ENCODE results near the gene LRRC8D.
A peak's percentile ranks its signal among the peaks of the same experiment; 100 is the strongest.

The LRRC8D gene

DNA sequence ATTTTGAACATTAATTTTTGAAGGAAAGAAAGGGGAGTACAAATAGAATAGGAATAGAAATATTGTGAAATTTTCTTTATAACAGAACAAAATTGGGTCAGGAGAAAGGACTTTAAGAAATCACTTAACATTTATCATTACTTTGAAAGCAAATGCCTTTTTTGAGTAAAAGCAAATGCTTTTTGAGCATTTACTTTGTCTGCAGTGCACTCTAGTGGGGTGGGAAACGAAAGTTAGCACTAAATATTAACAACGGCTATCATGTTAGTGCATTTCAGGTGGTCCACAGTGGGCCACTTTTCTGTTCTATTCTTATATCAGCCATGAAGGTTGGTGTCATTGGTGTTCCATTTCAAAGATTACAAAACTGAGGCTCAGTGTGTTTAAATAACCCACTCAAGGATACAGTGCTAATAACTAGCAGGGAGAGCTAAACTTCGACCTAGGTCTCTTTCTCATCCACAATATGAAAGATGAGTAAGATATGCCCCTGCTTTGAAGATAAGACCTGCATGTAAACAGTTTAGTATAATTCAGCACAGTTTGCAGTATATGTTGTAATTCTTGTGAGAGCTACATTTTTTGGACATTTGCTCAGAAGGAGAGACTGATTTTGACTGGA lies 13.4 kb downstream of the LRRC8D start:
- TF ChIP-seq, protein P1, sequence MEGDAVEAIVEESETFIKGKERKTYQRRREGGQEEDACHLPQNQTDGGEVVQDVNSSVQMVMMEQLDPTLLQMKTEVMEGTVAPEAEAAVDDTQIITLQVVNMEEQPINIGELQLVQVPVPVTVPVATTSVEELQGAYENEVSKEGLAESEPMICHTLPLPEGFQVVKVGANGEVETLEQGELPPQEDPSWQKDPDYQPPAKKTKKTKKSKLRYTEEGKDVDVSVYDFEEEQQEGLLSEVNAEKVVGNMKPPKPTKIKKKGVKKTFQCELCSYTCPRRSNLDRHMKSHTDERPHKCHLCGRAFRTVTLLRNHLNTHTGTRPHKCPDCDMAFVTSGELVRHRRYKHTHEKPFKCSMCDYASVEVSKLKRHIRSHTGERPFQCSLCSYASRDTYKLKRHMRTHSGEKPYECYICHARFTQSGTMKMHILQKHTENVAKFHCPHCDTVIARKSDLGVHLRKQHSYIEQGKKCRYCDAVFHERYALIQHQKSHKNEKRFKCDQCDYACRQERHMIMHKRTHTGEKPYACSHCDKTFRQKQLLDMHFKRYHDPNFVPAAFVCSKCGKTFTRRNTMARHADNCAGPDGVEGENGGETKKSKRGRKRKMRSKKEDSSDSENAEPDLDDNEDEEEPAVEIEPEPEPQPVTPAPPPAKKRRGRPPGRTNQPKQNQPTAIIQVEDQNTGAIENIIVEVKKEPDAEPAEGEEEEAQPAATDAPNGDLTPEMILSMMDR (IDR thresholded peaks at IDR 0.05; ENCODE audit: low read depth, low read length) = no peak
- H3K4me3 ChIP-seq (ENCODE audit: low read depth, low read length) = no peak overlapping the region

DNA sequence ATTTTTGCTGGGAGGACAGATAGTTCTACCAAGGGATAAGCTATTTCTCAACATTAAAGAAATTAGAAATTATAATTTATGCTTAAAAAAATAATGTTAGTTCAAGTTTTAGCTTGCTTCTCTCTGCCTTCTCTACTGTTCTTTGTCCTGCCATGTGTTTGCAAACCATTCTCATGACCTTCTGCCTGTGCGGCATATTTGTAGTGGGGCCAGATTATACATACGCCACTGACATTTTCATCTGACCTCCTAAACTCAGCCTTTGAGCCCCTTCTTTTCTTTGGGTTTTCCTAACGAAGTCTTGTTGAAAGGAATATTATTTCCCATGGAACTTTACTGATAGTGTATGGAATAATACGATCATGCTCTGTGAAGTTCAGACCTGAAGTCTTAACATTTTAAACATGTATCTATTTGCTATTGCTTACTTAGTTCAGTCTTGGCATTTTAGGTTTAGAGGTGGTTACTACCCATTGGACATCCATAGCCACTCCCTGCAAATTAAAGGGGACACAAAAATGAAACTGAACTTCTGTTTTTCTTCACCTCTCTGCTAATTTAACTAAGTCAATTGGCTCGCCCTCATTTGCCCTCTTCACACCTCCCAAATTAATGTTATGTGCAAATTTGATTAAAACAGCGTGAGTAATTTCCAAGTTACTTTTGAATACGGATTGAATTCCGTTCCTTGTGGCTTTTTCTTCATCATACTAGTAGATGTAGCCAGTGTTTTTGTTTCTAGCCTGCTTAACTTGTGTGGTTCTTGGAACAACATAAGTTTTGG lies 15.6 kb downstream of the LRRC8D start:
- TF ChIP-seq, protein P1 (IDR thresholded peaks at IDR 0.05; ENCODE audit: low read depth, low read length) = no peak
- H3K4me3 ChIP-seq (ENCODE audit: low read depth, low read length) = no peak overlapping the region

DNA sequence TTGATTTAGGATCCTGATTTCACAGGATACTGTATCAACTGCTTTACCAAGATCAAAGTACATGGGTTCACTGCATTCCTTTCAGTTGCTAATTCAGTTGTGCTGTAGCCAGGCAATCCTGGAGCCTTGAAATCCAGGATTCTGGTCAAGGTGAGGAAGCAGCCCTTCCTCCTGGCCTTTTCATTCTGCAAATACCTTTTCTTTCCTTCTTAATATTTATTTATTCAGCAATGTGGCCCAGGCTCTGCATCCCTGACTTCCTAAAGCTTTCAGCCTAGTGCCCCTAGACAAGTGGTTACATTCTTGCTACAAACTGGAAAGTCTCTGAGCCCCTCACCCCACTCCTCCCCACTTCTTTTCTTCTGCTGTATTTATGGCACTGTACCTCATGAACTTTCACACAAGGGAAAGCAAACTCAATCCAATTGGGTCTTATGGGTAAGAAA lies 16.2 kb downstream of the LRRC8D start:
- no peak overlapping the region for H3K4me3 ChIP-seq (ENCODE audit: low read depth, low read length)
- TF ChIP-seq, protein P1 (IDR thresholded peaks at IDR 0.05; ENCODE audit: low read depth, low read length) = no peak

DNA sequence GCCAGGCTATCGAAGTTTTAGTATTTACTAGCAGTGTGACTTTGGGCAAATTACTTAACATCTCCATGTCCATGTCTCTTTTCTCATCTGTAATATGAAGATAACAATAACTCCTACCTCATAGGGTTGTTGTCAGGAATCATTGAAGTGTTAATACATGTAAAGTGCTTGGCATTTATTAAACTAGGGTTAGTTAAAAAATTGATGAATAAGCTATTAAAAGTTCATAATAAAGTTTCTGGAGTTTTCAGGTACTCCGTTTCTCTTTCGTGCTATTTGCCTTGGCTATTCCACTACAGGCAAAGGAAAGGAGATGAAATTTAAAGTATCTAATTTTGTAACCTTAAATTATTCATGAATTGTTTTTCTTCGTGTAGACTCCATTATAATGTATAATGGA lies 16.7 kb downstream of the LRRC8D start:
- no peak overlapping the region for H3K4me3 ChIP-seq (ENCODE audit: low read depth, low read length)
- TF ChIP-seq, protein P1 (IDR thresholded peaks at IDR 0.05; ENCODE audit: low read depth, low read length) = no peak

DNA sequence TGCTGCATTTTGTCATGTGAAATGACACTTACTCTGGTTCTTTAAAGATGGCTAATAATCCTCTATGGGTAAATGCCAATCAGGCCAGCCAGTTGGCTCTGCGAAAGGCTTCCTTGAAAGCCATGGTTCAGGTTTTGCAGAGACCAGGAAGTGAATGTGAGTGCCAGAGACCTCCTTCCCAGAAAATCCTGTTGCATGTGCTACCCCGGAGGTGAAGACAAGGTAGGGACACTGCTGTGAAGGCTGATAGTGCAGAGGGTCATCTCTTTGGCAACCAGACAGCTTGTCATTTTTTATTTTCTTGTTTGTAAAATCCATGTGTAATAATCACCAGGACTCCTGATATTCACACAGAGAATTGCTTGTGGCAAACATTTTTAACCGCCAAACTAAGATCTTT lies 18.7 kb downstream of the LRRC8D start:
- TF ChIP-seq, protein P1 (IDR thresholded peaks at IDR 0.05; ENCODE audit: low read depth, low read length) = no peak
- H3K4me3 ChIP-seq (ENCODE audit: low read depth, low read length) = no peak overlapping the region

DNA sequence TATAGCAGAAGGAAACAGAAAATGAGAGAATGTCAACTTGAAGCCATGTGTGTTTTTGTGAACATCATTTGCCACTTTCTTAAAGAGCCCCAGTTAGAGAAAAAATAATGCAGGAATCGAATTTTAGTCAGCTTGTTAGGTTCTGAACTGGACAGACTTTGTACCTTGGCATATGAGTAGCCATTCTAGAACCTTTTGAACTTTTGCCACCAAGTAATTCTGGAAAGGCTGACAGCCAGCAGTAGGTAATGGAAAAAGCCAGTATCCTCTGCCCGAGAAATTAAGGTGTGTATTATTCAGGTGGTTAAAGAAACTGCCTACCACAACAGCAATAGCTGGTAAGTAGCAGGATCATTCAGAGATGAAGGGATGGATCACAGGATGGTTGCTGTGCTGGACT lies 20.7 kb downstream of the LRRC8D start:
- TF ChIP-seq, protein P1 (IDR thresholded peaks at IDR 0.05; ENCODE audit: low read depth, low read length) = no peak
- H3K4me3 ChIP-seq (ENCODE audit: low read depth, low read length) = no peak overlapping the region

DNA sequence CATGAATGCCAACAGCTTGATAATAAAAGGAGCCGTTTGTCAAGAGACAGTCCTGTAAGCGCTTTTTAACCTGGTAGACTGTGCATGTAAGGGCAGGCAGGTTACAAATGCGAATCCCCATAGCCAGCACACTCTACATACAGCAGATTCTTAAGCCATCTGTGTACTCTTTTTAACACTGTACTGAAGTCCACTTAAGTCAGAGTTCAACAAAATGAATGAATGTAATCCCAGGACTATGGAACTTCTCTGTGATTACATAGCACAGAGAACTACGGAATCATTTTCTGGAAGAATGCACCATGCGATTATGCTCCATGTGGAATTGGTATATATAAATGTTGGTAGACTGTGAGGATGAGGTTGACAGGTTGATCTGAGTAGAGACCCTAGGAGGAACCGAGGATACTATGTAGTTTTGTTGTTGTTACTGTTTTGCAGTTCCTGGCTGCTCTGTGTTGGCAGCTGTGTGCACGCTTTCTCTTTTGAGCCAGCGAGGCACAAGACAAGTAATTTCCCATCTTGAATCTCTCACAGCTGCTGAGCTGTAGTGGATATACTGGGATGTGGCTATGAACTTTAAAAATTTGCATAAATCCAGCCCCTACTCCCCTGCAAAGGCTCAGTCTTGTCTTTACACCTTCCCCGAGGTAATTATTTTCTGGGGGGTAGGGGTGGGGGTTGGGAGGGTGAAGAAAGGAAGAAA lies 21.9 kb downstream of the LRRC8D start:
- peak overlapping the region; percentile 80 for H3K4me3 ChIP-seq (ENCODE audit: low read depth, low read length)
- TF ChIP-seq, protein P1 (IDR thresholded peaks at IDR 0.05; ENCODE audit: low read depth, low read length) = no peak
